ENCODE data around the gene FAAP100. TPM values are rescaled to one million over a fixed set of nuclear protein-coding genes. Genes with fewer than 3 reads are reported as not detected.

FAAP100 gene
- total and polyA plus RNA-seq, 2 donors (not counting 1 experiment from before 2014, with no cell fraction given): 62.0 to 72.7 TPM

- no peaks in the 10 kb centered on the region for H3K27me3 Mint-ChIP-seq
- Histone ChIP-seq H3K4me1 (ENCODE audit: control insufficient read depth in 2 of 2, insufficient read depth in 2 of 2, low read length in 2 of 2) (peaks cover 53 to 74% of the 10 kb centered on the region in 2 donors), H2AFZ (ENCODE audit: insufficient read depth, low read depth, low read length, poor library complexity, severe bottlenecking) (peak overlapping the region; percentile 74), H3K9me3 (ENCODE audit: control extremely low read depth in 1 of 3, control insufficient read depth in 2 of 3, insufficient read depth in 1 of 3, low read length in 2 of 3) (no peaks in the 10 kb centered on the region), H3K4me3 (ENCODE audit: control extremely low read depth in 1 of 5, extremely low read depth in 1 of 5, insufficient read depth in 1 of 5, low read depth in 2 of 5, low read length in 4 of 5) (peak overlapping the region; percentile 40 to 94 (median 73)), H4K20me1 (ENCODE audit: control insufficient read depth, insufficient read depth, low read length, poor library complexity, severe bottlenecking) (peaks cover 37% of the 10 kb centered on the region), H3K4me2 (replicated peaks; ENCODE audit: low read depth, low read length, poor library complexity, severe bottlenecking) (peak overlapping the region; percentile 99), H3K27me3 (replicated peaks in 1 of 4; ENCODE audit: control extremely low read depth in 1 of 4, control insufficient read depth in 3 of 4, insufficient read depth in 4 of 4, low read length in 3 of 4) (no peaks in the 10 kb centered on the region), H3K36me3 (replicated peaks in 1 of 2; ENCODE audit: control extremely low read depth in 1 of 2, control insufficient read depth in 1 of 2, extremely low read depth in 1 of 2, insufficient read depth in 2 of 2, low read length in 1 of 2) (peaks cover 0 to 39% of the 10 kb centered on the region in 2 experiments), H3K9ac (ENCODE audit: low read length) (peak overlapping the region; percentile 87), H3K27ac (ENCODE audit: low read length in 2 of 2) (peak overlapping the region; percentile 89 to 97), H3K79me2 (ENCODE audit: control insufficient read depth, insufficient read depth, low read length) (peaks cover 70% of the 10 kb centered on the region)
- WGBS (ENCODE audit: insufficient coverage): under 1% methylated on average over 64 of the region's 64 CpGs
- POLR2A ChIA-PET: interaction anchor here (1.4 to 4.8 kb wide), 5 partner anchors 30 to 119 kb away, joined by 3 to 33 read pairs (median 8); partner anchors contain the start of genes BAHCC1 and FAAP100
- peak overlapping the region; percentile 96 for H3K27ac Mint-ChIP-seq
- intact Hi-C loops (cut with micrococcal nuclease): loop anchor here (1.0 to 10.0 kb wide), 6 partner anchors 23 to 1717 kb away; partner anchors contain the start of genes CBX8, FAAP100, SLC25A10 and SLC38A10
- DNase-seq (peak; percentile 71), ATAC-seq (ENCODE audit: low read depth) (no peak)
- H3K4me3 Mint-ChIP-seq: peak overlapping the region; percentile 84
- CTCF ChIA-PET: interaction anchor here (1.1 to 2.1 kb wide), 5 partner anchors 9 to 88 kb away, joined by 3 to 7 read pairs (median 3); partner anchors contain the start of gene FAAP100
- TF ChIP-seq EZH2 (IDR thresholded peaks at IDR 0.05; ENCODE audit: borderline replicate concordance, insufficient read depth, low read depth, low read length, poor library complexity, severe bottlenecking) (no peak), CTCF (IDR thresholded peaks at IDR 0.05) (no peak)
- H3K4me1 Mint-ChIP-seq: peaks cover 72% of the 10 kb centered on the region
- H3K9me3 Mint-ChIP-seq (ENCODE audit: insufficient read depth): no peaks in the 10 kb centered on the region
These were observed 38.2 kb downstream of the FAAP100 start for GRCh38 chr17:81513753-81514488.

All from B cell (primary cell).